ENCODE measurements around the gene CDH20. TPM values are rescaled to one million over a fixed set of nuclear protein-coding genes. Genes with fewer than 3 reads are reported as not detected.

The CDH20 gene
- total and polyA plus RNA-seq, 8 donors = 0.17 to 0.48 (median 0.26) TPM; not detected in 1

DNA sequence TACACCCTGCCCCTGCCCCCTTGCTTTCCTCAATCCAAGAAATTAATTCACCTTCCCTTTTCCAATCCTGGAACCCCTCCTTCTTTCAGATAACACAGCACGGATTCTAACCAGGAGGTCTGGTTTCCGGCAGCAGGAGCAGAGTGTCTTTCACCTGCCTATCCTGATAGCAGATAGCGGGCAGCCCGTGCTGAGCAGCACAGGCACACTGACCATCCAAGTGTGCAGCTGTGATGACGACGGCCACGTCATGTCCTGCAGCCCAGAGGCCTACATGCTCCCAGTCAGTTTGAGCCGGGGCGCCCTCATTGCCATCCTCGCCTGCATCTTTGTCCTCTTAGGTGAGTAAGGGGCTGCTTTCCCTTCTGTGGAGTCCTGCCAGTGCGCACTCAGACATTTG lies 216.7 kb downstream of the CDH20 start:
- H3K4me3 ChIP-seq = no peak overlapping the region
- DNase-seq (peak in 1 of 4 donors; percentile 74), ATAC-seq (no peak)
- intact Hi-C loops (cut with DNase I) = no loop called here
- no peaks in the 10 kb centered on the region for H3K4me1 ChIP-seq
- H3K27ac ChIP-seq = no peak overlapping the region
- no peak for TF ChIP-seq CTCF (IDR thresholded peaks at IDR 0.05)
- no peaks in the 10 kb centered on the region for H3K36me3 ChIP-seq
- H3K9me3 ChIP-seq = no peaks in the 10 kb centered on the region
- peaks cover 0 to 4% of the 10 kb centered on the region in 2 donors for H3K27me3 ChIP-seq

- Histone ChIP-seq H3K4me3 (no peak overlapping the region), H3K4me1 (no peaks in the 10 kb centered on the region), H3K9me3 (no peaks in the 10 kb centered on the region), H3K36me3 (no peaks in the 10 kb centered on the region), H3K27me3 (peaks cover 0 to 4% of the 10 kb centered on the region in 2 donors), H3K27ac (no peak overlapping the region)
- peak in 2 of 4 donors; percentile 67 to 75 for DNase-seq
- intact Hi-C loops (cut with DNase I) = no loop called here
- ATAC-seq = peak; percentile 91
- peak; percentile 68 to 88 for TF ChIP-seq CTCF (IDR thresholded peaks at IDR 0.05)
These were observed 218.4 kb downstream of the CDH20 start for GRCh38 chr18:61551586-61551985.

DNA sequence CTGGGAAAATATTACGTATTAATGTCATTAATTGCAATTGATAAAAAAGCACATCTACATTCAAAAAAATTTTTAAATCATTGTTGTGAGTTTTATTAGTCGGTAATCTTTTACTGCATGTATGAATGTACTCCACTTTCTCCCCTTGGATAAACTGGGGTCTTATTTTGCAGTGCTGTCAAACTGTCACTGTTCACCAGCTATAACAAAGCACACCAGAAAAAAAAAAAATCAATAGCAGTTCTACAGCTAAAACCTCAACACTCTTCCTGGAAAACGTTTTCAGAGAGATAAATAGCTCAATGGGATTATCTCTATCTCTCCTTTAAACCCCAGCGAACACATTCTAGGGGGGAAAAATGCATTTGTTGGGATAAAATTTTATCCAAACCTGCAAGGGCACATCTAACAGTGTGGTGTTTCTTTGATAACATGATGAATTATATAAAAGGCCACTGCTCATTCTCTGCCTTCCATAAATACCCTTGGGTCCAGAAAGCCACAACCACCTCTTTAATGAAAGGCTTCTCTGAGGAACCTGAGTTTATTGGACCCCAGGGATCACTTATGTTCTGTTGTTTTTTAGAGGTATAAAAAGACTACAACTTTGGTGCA lies 219.9 kb downstream of the CDH20 start:
- no peak for TF ChIP-seq CTCF (IDR thresholded peaks at IDR 0.05)
- intact Hi-C loops (cut with DNase I) = no loop called here
- Histone ChIP-seq H3K27ac (no peak overlapping the region), H3K36me3 (no peaks in the 10 kb centered on the region), H3K9me3 (no peaks in the 10 kb centered on the region), H3K4me3 (no peak overlapping the region), H3K27me3 (peaks cover 0 to 4% of the 10 kb centered on the region in 2 donors), H3K4me1 (no peaks in the 10 kb centered on the region)
- DNase-seq (no peak), ATAC-seq (no peak)

GRCh38 chr18:61554117-61554776 lies 221.0 kb downstream of the CDH20 start:
- peaks cover 0 to 4% of the 10 kb centered on the region in 2 donors for H3K27me3 ChIP-seq
- no peak overlapping the region for H3K27ac ChIP-seq
- DNase-seq (peak in 1 of 4 donors; percentile 79), ATAC-seq (peak; percentile 23)
- no peaks in the 10 kb centered on the region for H3K4me1 ChIP-seq
- H3K9me3 ChIP-seq = peaks cover 0 to 3% of the 10 kb centered on the region in 2 donors
- no peak for TF ChIP-seq CTCF (IDR thresholded peaks at IDR 0.05)
- H3K4me3 ChIP-seq = peak overlapping the region in 1 of 2 donors; percentile 27
- intact Hi-C loops (cut with DNase I) = no loop called here
- no peaks in the 10 kb centered on the region for H3K36me3 ChIP-seq

- Histone ChIP-seq H3K27ac (no peak overlapping the region), H3K4me3 (no peak overlapping the region), H3K27me3 (peaks cover 0 to 4% of the 10 kb centered on the region in 2 donors), H3K9me3 (peaks cover 0 to 3% of the 10 kb centered on the region in 2 donors), H3K36me3 (no peaks in the 10 kb centered on the region), H3K4me1 (no peaks in the 10 kb centered on the region)
- intact Hi-C loops (cut with DNase I) = no loop called here
- ATAC-seq (no peak), DNase-seq (no peak)
- TF ChIP-seq CTCF (IDR thresholded peaks at IDR 0.05) = no peak
These were observed 221.7 kb downstream of the CDH20 start for GRCh38 chr18:61554946-61555361.

Measured in left lung (tissue), 10 donors.